HepG2 (cell line): ENCODE data around the gene NT5DC4. TPM values are rescaled to one million over a fixed set of nuclear protein-coding genes. Genes with fewer than 3 reads are reported as not detected.

Experiments
- ATAC-seq: fragments of 200-7000 bp; cut with Tn5 transposase; 3 replicates; pipeline ENCODE4 v1.9.1; 2020; ENCODE audit warnings: mild to moderate bottlenecking, moderate library complexity
- BruUV-seq: library from RNA; stranded (reverse); fragments of 400-500 nt; replicated peaks from 2 replicates; lab custom pipeline; 2021; lab: Mats Ljungman, UMichigan
- CTCF ChIA-PET: fragments of 300-600 bp; formaldehyde crosslinking; extraction: SDS; loops from one replicate; lab custom pipeline; 2021; ENCODE audit warnings: low total read pairs, inconsistent platforms, low intra/inter-chr PET ratio; lab: Yijun Ruan, JAX
- POLR2A ChIA-PET: fragments of 350-600 bp; sonication (Branson Sonifier 250); formaldehyde crosslinking; loops from one replicate; lab custom pipeline; 2020; ENCODE audit warnings: antibody characterized with exemption, inconsistent platforms; lab: Yijun Ruan, JAX
- DNase-seq: peaks from one replicate; pipeline ENCODE4 v3.0.0-alpha.2; 2015; ENCODE audit warnings: low spot score
- FAIRE-seq: peaks from 3 replicates; lab custom pipeline; 2011; peaks lifted over from hg19 to GRCh38; lab: Jason Lieb, UNC
- H2AFZ ChIP-seq: one replicate; pipeline ENCODE4 v1.6.1; 2011; ENCODE audit warnings: low read length, inconsistent platforms
- H3K27ac ChIP-seq: fragments of 300-600 bp; 3 replicates; pipeline ENCODE4 v1.8.0; 2011; ENCODE audit warnings: mixed run types, mild to moderate bottlenecking, mixed read lengths, low read length, inconsistent platforms; ENCODE audit not compliant: insufficient read depth; ENCODE audit errors: extremely low read length
- H3K27me3 ChIP-seq, 2 experiments: fragments of 200-600 bp in 1 of 2; 2 replicates in 1 of 2; 3 replicates in 1 of 2; pipeline versions ENCODE4 v1.6.0 to v1.8.0; 2011; ENCODE audit warnings: low read length in 2 of 2, mild to moderate bottlenecking in 2 of 2, moderate library complexity in 2 of 2, inconsistent platforms in 1 of 2; ENCODE audit not compliant: insufficient read depth in 2 of 2, control insufficient read depth in 1 of 2
- H3K36me3 ChIP-seq, 2 experiments: fragments of 200-600 bp in 1 of 2; replicated peaks in 1 of 2; 2 replicates in 1 of 2; 3 replicates in 1 of 2; pipeline versions ENCODE4 v1.5.1 to v1.8.0; 2011; ENCODE audit warnings: low read length in 2 of 2, inconsistent platforms in 1 of 2; ENCODE audit not compliant: insufficient read depth in 2 of 2, control insufficient read depth in 1 of 2
- H3K4me1 ChIP-seq: 2 replicates; pipeline ENCODE4 v1.5.1; 2012; ENCODE audit warnings: low read length, inconsistent platforms; ENCODE audit not compliant: insufficient read depth
- H3K4me2 ChIP-seq: 2 replicates; pipeline ENCODE4 v1.6.0; 2011; ENCODE audit warnings: low read depth, low read length, inconsistent platforms
- H3K4me3 ChIP-seq, 3 experiments: fragments of 200-600 bp in 1 of 3; sonication (generic), shearing (Covaris generic) in 1 of 3; replicated peaks in 1 of 3; 2 replicates each; pipeline ENCODE4 v1.5.1; 2011 to 2016; ENCODE audit warnings: low read length in 3 of 3, inconsistent platforms in 2 of 3, low read depth in 2 of 3, mild to moderate bottlenecking in 2 of 3, control low read depth in 1 of 3, mixed read lengths in 1 of 3; ENCODE audit not compliant: insufficient read depth in 1 of 3
- H3K79me2 ChIP-seq: one replicate; pipeline ENCODE4 v1.6.1; 2011; ENCODE audit warnings: low read length, inconsistent platforms; ENCODE audit not compliant: insufficient read depth
- H3K9ac ChIP-seq: 2 replicates; pipeline ENCODE4 v1.6.0; 2011; ENCODE audit warnings: mild to moderate bottlenecking, low read depth, low read length, inconsistent platforms; ENCODE audit not compliant: insufficient read depth
- H3K9me3 ChIP-seq: 2 replicates; pipeline ENCODE4 v1.5.1; 2012; ENCODE audit warnings: mild to moderate bottlenecking, low read length
- H4K20me1 ChIP-seq: 2 replicates; pipeline ENCODE4 v1.6.0; 2011; ENCODE audit warnings: inconsistent platforms, mild to moderate bottlenecking, low read length, moderate library complexity; ENCODE audit not compliant: insufficient read depth
- HDAC6 ChIP-seq: fragments of 200-600 bp; sonication (generic); IDR thresholded peaks from 2 replicates; pipeline ENCODE4 v1.7.0; 2017; ENCODE audit warnings: mild to moderate bottlenecking, antibody characterized with exemption, low read length, low read depth
- HMG20A ChIP-seq: IDR thresholded peaks from 2 replicates; pipeline ENCODE4 v1.6.1; 2016; ENCODE audit warnings: borderline replicate concordance
- HMG20B ChIP-seq: conservative IDR thresholded peaks from 2 replicates; pipeline ENCODE4 v1.6.1; 2016; ENCODE audit warnings: missing genetic modification reagents, missing compliant biosample characterization
- MEIS2 ChIP-seq: sonication (generic); formaldehyde crosslinking; IDR thresholded peaks from 2 replicates; pipeline ENCODE4 v1.9.0; 2021; ENCODE audit warnings: mild to moderate bottlenecking, missing genetic modification reagents
- NFE2 ChIP-seq: sonication (generic); formaldehyde crosslinking; IDR thresholded peaks from 2 replicates; pipeline ENCODE4 v1.4.0; 2020; ENCODE audit warnings: missing genetic modification reagents
- RAD51 ChIP-seq: fragments of 450-650 bp; IDR thresholded peaks from 2 replicates; pipeline ENCODE4 v1.6.1; 2016; ENCODE audit warnings: borderline replicate concordance
- REL ChIP-seq: sonication (generic); formaldehyde crosslinking; conservative IDR thresholded peaks from 2 replicates; pipeline ENCODE4 v1.8.0; 2022; ENCODE audit warnings: mild to moderate bottlenecking, missing genetic modification reagents, moderate library complexity
- SMYD3 ChIP-seq: sonication (generic); formaldehyde crosslinking; IDR thresholded peaks from 2 replicates; pipeline ENCODE4 v1.8.1; 2023; ENCODE audit warnings: mild to moderate bottlenecking, missing genetic modification reagents
- SNAPC5 ChIP-seq: sonication (generic); formaldehyde crosslinking; IDR thresholded peaks from 2 replicates; pipeline ENCODE4 v1.8.1; 2023; ENCODE audit warnings: mild to moderate bottlenecking, missing genetic modification reagents, borderline replicate concordance
- YY1 ChIP-seq: IDR thresholded peaks from 2 replicates; pipeline ENCODE4 v1.6.1; 2011; ENCODE audit warnings: low read length, low read depth, moderate library complexity, mild to moderate bottlenecking; ENCODE audit not compliant: insufficient read depth, insufficient replicate concordance
- ZNF263 ChIP-seq: sonication (generic); formaldehyde crosslinking; IDR thresholded peaks from 2 replicates; pipeline ENCODE4 v1.4.0; 2020; ENCODE audit warnings: missing genetic modification reagents
- ZNF276 ChIP-seq: sonication (generic); formaldehyde crosslinking; IDR thresholded peaks from 2 replicates; pipeline ENCODE4 v1.4.0; 2020; ENCODE audit warnings: mild to moderate bottlenecking, low read depth, missing genetic modification reagents
- ZNF326 ChIP-seq: sonication (generic); formaldehyde crosslinking; IDR thresholded peaks from 2 replicates; pipeline ENCODE4 v1.4.0; 2020; ENCODE audit warnings: missing genetic modification reagents, borderline replicate concordance
- ZNF329 ChIP-seq: sonication (generic); formaldehyde crosslinking; IDR thresholded peaks from 2 replicates; pipeline ENCODE4 v1.9.0; 2021; ENCODE audit warnings: low read depth, mild to moderate bottlenecking, missing genetic modification reagents
- ZNF367 ChIP-seq: sonication (generic); formaldehyde crosslinking; IDR thresholded peaks from 2 replicates; pipeline ENCODE4 v1.4.0; 2020; ENCODE audit warnings: missing genetic modification reagents, borderline replicate concordance
- ZNF639 ChIP-seq: conservative IDR thresholded peaks from 2 replicates; pipeline ENCODE4 v1.6.1; 2018; ENCODE audit warnings: missing genetic modification reagents
- WGBS: methylation state at CpG from one replicate; pipeline ENCODE4 v1.1.6; 2017; ENCODE audit warnings: low lambda C conversion rate; 5-methylcytosine and 5-hydroxymethylcytosine counted together
- in situ Hi-C: cut with HindIII; loops from 2 replicates; pipeline ENCODE4 v1.10.0; 2017; ENCODE audit warnings: low pct_unique_long_range_greater_than_20kb; ENCODE audit not compliant: extremely low pct_ligation_motif_present
- intact Hi-C: fragments of 100-400 bp; cut with micrococcal nuclease; formaldehyde crosslinking; loops from one replicate; pipeline ENCODE4 v1.10.0; 2022; ENCODE audit not compliant: unreplicated experiment
- polyA plus RNA-seq, 8 experiments: library from polyadenylated mRNA; depleted of rRNA in 3 of 8; stranded (reverse) in 7 of 8; unstranded in 1 of 8; fragments of >200 nt; fragmentation: Illumina TruSeq in 4 of 8; extraction: Trizol in 4 of 8; gene quantifications; 2 replicates each; pipeline versions ENCODE4 v1.2.1 to v1.2.3, GENCODE V29; 2011 to 2016; ENCODE audit warnings: low read depth in 4 of 8, missing spikeins in 1 of 8, mixed read lengths in 1 of 8; ENCODE audit not compliant: insufficient read depth in 1 of 8
- total RNA-seq, 5 experiments: library from RNA; depleted of rRNA; stranded (reverse); fragments of >200 nt; fragmentation: Illumina TruSeq; extraction: Trizol; gene quantifications; 2 replicates each; pipeline ENCODE4 v1.2.3, GENCODE V29; 2016; ENCODE audit warnings: low read depth in 1 of 5
- TF ChIP-seq, protein P1 (sequence below): sonication (generic); formaldehyde crosslinking; IDR thresholded peaks from 2 replicates; pipeline ENCODE4 v1.4.0; 2020; ENCODE audit warnings: missing genetic modification reagents, mild to moderate bottlenecking, borderline replicate concordance
- TF ChIP-seq, protein P2 (sequence below): IDR thresholded peaks from 2 replicates; pipeline ENCODE4 v1.6.1; 2016; ENCODE audit warnings: mild to moderate bottlenecking, missing biosample characterization, missing genetic modification reagents

The NT5DC4 gene
- total and polyA plus RNA-seq, 2 of the 13 experiments (the other 11 are each of a cell fraction or from before 2014, with no cell fraction given) = 0.04 to 4.2 TPM

GRCh38 chr2:112726487-112727190 lies 5.8 kb downstream of the NT5DC4 start:
- H3K27ac ChIP-seq = no peak overlapping the region
- no peaks in the 10 kb centered on the region for H3K9me3 ChIP-seq
- intact Hi-C loops (loop anchor here (1.0 to 10.0 kb wide), 6 partner anchors 34 to 462 kb away; partner anchors contain the start of gene TTL), in situ Hi-C loops (no loop called here)
- no peaks in the 10 kb centered on the region for H3K36me3 ChIP-seq
- H3K27me3 ChIP-seq = peaks cover 0 to 7% of the 10 kb centered on the region in 2 experiments; a peak in 2 of 5 replicates
- ChIA-PET POLR2A (interaction anchor here (0.9 to 4.2 kb wide), 11 partner anchors 14 to 143 kb away, joined by 3 to 30 read pairs (median 6); partner anchors contain the start of genes CHCHD5 and SLC20A1), CTCF (interaction anchor here (1.0 to 5.8 kb wide), 6 partner anchors 34 to 245 kb away, joined by 3 to 113 read pairs (median 4); no protein-coding TSS in a partner anchor)
- WGBS = 7% methylated on average over 19 of the region's 19 CpGs
- TSS peak; percentile 73 for BruUV-seq
- H3K4me3 ChIP-seq = peak overlapping the region; percentile 44 to 75 (median 54)
- H4K20me1 ChIP-seq = no peaks in the 10 kb centered on the region
- H3K4me1 ChIP-seq = peaks cover 23% of the 10 kb centered on the region
- DNase-seq (peak; percentile 91), FAIRE-seq (peak; percentile 92), ATAC-seq (peak; percentile 84)
- peak overlapping the region; percentile 86 for H3K4me2 ChIP-seq
- H3K9ac ChIP-seq = peak overlapping the region; percentile 50; the same call in 1 of the 2 replicates
- H2AFZ ChIP-seq = peak overlapping the region; percentile 34
- H3K79me2 ChIP-seq = no peaks in the 10 kb centered on the region
- no peak for TF ChIP-seq ZNF326
- TF ChIP-seq MEIS2 = no peak
- TF ChIP-seq HMG20A (CRISPR knock-in tag) = peak; percentile 41; the same call in 1 of the 2 replicates
- TF ChIP-seq, protein P1, sequence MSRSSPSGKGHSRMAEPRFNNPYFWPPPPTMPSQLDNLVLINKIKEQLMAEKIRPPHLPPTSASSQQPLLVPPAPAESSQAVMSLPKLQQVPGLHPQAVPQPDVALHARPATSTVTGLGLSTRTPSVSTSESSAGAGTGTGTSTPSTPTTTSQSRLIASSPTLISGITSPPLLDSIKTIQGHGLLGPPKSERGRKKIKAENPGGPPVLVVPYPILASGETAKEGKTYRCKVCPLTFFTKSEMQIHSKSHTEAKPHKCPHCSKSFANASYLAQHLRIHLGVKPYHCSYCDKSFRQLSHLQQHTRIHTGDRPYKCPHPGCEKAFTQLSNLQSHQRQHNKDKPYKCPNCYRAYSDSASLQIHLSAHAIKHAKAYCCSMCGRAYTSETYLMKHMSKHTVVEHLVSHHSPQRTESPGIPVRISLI (CRISPR knock-in tag) = peak; percentile 38; the same call in 1 of the 2 replicates
- no peak for TF ChIP-seq REL
- TF ChIP-seq, protein P2, sequence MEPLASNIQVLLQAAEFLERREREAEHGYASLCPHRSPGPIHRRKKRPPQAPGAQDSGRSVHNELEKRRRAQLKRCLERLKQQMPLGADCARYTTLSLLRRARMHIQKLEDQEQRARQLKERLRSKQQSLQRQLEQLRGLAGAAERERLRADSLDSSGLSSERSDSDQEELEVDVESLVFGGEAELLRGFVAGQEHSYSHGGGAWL (CRISPR knock-in tag) = peak; percentile 47
- TF ChIP-seq ZNF639 (CRISPR knock-in tag) = no peak; the same call in 1 of the 2 replicates
- TF ChIP-seq ZNF329 (CRISPR knock-in tag) = peak; percentile 71; the same call in 1 of the 2 replicates
- TF ChIP-seq HDAC6 = no peak
- peak; percentile 78 for TF ChIP-seq YY1
- 0 out of 2 replicates have a peak, but pooled peaks have one; percentile 40 for TF ChIP-seq ZNF263 (CRISPR knock-in tag)
- no peak for TF ChIP-seq HMG20B (CRISPR knock-in tag)
- TF ChIP-seq SMYD3 (CRISPR knock-in tag) = no peak
- no peak for TF ChIP-seq ZNF367
- no peak for TF ChIP-seq SNAPC5 (CRISPR knock-in tag)
- no peak for TF ChIP-seq RAD51
- peak; percentile 20; the same call in 1 of the 2 replicates for TF ChIP-seq ZNF276 (CRISPR knock-in tag)
- peak; percentile 8; the same call in 1 of the 2 replicates for TF ChIP-seq NFE2 (CRISPR knock-in tag)
